ENCODE results near the gene ADGB.

The ADGB gene

GRCh38 chr6:146859795-146860495 lies 261.2 kb downstream of the ADGB start:
- in situ Hi-C loops (cut with HindIII; ENCODE audit: low sequenced_read_pairs): no loop called here

- in situ Hi-C loops (cut with HindIII; ENCODE audit: low sequenced_read_pairs): no loop called here
These were observed 261.8 kb downstream of the ADGB start for GRCh38 chr6:146860583-146860982.

- in situ Hi-C loops (cut with HindIII; ENCODE audit: low sequenced_read_pairs): no loop called here
These were observed 262.3 kb downstream of the ADGB start for GRCh38 chr6:146861029-146861563.

- in situ Hi-C loops (cut with HindIII; ENCODE audit: low sequenced_read_pairs): no loop called here
These were observed 262.9 kb downstream of the ADGB start for GRCh38 chr6:146861716-146862115.

GRCh38 chr6:146862508-146862919 lies 263.7 kb downstream of the ADGB start:
- in situ Hi-C loops (cut with HindIII; ENCODE audit: low sequenced_read_pairs): no loop called here

DNA sequence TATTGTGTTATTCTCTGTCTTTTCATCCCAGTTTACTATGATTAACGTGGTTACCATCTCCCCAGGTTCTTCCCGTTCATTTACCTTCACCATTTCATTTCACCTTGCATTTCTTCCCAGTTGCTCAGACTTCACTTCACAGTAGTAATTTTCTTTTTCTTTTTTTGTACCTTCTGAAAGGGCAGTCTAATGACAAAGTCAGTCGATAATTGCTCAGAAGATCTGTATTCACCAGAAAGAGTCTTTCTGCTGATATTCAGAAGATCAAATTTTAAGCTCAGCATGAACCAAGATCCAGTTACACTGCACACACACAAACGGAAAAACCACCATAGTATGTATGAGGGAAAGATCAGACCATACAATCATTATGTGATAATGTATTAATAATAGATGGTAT lies 265.5 kb downstream of the ADGB start:
- in situ Hi-C loops (cut with HindIII; ENCODE audit: low sequenced_read_pairs): no loop called here

GRCh38 chr6:146864885-146865284 lies 266.1 kb downstream of the ADGB start:
- in situ Hi-C loops (cut with HindIII; ENCODE audit: low sequenced_read_pairs): no loop called here
